Caco-2 (cell line): ENCODE measurements around the gene CD8A. TPM values are rescaled to one million over a fixed set of nuclear protein-coding genes. Genes with fewer than 3 reads are reported as not detected.

Source experiments
- total RNA-seq: library from RNA; stranded (reverse); gene quantifications from 2 replicates; pipeline ENCODE4 v1.2.3, GENCODE V29; 2022

The CD8A gene
- total RNA-seq, 1 experiment from 2014 or later: 1.6 TPM

Other genes starting within 250 kb of the CD8A start
- 93.3 and 93.5 TPM in 2 replicates for gene CHMP3, start 227.5 kb downstream of the CD8A start, total RNA-seq
- 20.0 and 21.8 TPM in 2 replicates for gene RNF103, start 167.0 kb downstream of the CD8A start, total RNA-seq
- 59.9 and 61.5 TPM in 2 replicates for gene RMND5A, start 70.6 kb downstream of the CD8A start, total RNA-seq
- gene CD8B, start 71.0 kb upstream of the CD8A start, total RNA-seq: 9.1 and 10.0 TPM in 2 replicates
- 3.0 and 3.6 TPM in 2 replicates for gene RGPD1, start 151.2 kb upstream of the CD8A start, total RNA-seq
- gene PLGLB1, start 230.9 kb upstream of the CD8A start, total RNA-seq: 1.3 TPM in 1 of 2 replicates, not detected in the other